Kasumi-1 (cell line): Measurements from ENCODE around the gene SLC2A13.
"Not testable (repeated sequence)": the region's sequence is repeated elsewhere in the genome, so short reads cannot be mapped to it uniquely, and the experiment has no call there.

ENCODE experiments used
- DNase-seq, 2 experiments: peaks; one replicate each; lab custom pipeline; 2025; lab: John Stamatoyannopoulos, UW

Gene SLC2A13

DNA sequence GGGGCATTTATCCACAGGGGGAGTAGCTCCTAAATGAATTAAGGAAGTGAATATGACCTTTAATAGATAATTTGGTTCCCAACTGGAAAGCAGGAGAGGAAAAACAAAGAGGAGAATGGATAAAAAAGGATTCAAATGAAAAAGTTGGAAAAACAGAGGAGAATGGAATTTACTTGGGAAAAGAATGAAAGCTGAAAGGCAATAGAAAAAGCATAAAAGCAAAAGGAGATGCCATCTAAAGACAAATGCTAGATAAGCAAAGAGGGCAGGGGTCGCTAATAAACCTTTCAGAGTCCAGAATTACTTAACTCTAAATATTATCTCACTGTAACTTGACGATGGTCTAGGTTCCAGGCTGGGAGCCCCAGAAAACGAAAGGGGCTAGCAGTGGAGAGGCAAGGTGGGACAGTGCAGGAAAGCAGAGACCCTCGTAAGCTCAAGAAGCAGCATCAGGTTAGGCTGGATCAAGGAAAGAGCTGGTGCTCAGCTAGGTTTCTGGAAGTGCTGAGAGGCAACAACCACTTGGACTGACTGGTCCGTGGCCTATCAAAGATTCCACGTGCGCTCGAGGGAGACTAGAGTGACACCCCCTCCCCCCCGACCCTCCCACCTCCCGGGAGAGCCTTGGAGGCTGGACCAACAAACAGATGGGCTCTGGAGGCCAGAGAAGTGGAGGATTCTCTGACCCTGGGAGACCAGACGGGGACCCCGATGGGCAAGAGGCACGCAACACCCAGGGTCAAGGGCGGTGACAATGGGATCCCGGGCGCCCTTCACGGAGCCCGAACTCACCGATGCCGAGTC is 1.2 kb downstream of the SLC2A13 start:
- DNase-seq: peak; percentile 10 to 33

DNA sequence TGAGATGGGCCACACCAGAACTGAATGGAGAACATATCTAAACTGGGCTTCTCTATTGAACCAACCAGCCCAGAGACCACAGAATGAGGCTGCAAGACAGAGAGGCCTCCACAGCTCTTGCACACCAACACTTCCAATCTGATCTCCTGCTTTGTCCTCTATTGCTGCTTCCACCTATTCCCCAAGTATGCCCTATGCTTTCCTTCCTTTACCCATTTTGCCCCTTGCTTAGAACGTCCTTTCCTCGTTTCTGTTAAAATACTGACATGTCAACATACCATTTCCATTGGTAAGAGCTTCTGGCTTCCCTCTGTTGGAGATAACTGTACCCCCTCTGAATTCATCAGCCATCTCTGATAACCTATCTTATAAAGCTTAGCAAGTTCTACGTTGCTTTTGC is 2.8 kb downstream of the SLC2A13 start:
- no peak for DNase-seq

DNA sequence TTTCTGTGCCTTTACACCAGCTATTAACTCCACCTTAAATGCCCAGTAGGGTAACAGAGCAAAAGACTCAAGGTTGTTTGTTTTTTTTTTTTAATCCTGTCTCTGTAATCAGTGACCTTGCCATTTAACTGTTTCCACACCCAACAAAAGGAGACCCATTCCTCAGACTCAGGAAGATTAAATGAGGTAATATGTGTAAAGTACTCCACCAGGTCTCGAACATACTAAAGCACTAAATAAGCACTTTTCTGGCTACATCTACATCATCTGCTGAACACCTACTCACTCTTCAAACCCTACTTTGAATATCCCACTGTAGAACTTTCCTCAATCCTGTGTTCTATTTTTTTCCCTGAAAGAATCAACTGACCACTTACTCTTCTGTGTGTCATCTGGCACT is 4.1 kb downstream of the SLC2A13 start:
- no peak for DNase-seq

DNA sequence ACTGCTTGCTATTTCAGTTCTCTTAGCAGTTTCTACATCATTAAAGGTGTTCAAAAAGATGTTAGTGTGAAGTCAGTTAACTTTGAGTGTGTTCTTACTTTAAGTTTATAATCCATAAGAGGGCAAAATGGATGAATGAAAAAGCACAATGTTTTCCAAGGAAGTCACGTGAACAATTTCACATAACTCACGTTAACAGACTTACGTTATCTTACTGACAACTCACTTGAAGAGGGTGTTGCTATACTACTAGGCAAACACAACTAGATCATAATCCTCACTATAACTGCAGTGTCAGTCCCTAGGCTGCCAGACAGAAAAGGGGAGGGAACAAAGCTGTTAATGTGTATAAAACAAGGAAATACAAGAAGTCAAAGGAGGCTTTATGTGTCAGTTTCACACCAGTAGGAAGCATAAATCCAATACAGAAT is 6.4 kb downstream of the SLC2A13 start:
- DNase-seq: peak in 1 of 2 experiments; percentile 40

DNA sequence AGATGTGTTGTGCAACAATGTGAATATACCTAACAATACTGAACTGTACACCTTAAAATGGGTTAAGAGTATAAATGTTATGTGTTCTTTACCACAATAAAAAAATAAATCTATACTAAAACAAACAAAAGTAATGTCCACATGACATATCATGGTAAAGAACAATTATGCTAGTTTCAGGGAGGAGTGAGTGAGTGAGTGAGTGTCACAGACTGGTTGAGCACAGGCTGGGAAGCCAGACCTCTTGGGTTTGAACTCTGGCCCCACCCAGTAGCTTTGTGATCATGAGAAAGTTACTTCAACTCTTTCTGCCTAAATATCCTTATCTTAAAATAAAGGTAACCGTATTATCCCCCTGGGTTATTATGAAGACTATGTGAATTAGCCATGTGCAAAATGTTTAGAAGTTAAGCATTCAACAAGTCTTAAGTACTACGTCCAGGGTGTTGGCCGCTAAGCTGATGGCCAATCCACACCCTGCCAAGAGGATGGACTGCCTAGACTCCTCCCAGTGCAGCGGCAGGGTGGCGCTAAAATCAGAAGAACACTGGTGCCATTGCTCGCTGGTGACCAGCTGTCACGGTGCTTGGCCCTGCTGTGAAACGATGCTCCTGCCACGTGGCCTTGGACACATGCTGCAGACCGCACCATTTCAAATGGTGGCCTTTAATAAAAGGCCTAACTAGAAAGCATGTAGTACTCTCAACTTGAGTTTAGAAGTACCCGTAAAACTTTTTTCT is 7.3 kb downstream of the SLC2A13 start:
- DNase-seq: no peak

DNA sequence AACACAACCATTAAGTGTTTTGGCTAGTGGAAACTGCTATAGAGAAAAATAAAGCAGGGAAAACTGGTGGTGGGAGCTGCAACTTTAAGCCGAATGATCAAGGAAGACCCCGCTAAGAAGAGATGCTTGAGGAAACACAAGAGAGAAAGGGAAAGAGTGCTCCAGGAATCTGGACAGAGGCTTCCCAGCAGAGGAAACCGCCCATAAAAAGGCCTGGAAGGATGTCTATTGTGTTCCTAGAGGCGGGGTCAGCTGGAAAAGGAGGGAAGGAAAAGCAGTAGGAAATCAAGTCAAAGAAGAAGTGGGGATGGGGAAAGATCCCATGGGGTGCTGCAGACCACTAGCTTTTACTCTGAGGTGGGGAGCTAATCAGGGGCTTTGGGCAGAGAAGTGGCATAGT is 12.4 kb downstream of the SLC2A13 start:
- no peak for DNase-seq

DNA sequence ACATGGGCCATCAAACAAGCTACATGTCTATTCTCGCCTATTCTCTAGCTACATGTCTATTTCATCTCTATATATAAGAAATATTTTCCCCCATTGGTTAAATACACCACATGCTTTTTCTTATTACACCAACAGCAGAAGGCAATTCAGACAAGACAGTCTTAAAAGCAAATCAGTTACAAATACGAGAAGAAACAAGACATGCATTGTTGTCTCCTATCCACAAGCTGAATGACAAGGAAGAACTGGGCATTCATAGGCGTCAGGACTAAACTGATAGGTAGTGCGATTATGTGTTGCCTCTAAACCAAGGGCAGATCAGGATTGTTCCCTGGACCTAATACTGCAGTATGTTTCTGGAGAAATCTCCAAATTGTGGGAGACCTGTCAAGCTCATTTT is 19.4 kb downstream of the SLC2A13 start:
- DNase-seq: no peak

DNA sequence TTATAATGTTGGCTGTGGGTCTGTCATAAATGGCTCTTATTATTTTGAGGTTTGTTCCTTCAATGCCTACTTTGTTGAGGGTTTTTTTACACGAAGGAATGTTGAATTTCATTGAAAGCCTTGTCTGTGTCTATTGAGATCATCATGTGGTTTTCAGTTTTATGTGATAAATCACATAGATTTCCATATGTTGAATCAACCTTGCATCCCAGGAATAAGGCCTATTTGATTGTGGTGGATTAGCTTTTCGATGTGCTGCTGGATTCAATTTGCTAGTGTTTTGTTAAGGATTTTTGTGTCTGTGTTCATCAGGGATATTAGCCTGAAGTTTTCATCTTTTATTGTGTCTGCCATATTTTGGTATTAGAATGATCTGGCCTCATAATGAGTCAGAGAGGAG is 27.6 kb downstream of the SLC2A13 start:
- DNase-seq: no peak

DNA sequence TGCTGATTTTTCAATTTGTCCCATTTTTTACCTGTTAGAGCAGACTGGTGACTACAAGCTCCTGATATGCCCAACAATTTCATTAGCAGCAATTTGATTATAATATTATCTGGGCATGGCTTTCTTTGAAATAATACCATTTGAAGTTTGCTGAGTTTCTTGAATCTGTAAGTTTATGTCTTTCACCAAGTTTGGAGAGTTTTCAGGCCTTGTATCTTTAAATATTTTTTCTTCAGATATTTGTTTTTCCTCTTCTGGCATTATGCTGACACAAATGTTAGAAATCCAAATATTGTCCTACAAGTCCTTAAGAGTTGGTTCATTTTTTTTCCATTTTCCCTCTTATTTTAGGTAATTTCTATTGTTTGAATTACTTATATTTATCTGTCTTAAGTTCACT is 30.4 kb downstream of the SLC2A13 start:
- DNase-seq: no peak

DNA sequence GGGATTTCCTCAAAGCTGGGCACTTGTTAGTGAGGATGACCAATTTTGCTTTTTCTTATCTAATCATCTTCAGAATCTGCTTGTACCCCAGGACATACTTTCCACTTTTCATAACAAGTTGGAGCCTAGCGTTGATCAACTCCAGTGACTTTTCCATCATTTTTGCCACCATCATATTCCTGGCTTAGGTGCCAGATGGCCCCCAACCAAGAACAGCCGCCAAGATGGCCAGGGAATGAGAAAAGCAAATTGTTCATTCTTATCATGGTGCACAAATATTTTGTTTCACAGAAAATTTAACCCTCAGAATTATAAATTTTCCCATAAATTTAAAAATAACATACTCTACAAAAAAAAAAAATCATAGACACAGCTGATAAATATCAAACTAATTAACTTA is 37.5 kb downstream of the SLC2A13 start:
- no peak for DNase-seq

DNA sequence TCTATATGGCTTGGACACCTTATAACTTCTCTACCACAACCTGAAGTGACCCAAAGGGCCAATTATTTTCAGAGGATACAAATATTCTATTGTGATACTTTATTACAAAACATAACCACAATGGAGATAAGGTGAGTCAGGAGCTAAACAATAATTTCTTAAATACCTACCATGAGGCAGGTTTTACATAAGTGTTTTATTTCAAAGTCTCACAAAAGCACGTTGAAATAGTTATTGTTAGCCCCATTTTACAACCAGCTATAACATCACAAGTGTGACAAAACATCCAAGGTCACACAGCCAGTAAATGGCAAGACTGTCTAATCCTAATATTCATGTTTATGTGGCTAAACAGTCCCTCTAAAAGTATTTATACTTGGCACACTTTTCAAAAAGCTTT is 40.2 kb downstream of the SLC2A13 start:
- DNase-seq: no peak

DNA sequence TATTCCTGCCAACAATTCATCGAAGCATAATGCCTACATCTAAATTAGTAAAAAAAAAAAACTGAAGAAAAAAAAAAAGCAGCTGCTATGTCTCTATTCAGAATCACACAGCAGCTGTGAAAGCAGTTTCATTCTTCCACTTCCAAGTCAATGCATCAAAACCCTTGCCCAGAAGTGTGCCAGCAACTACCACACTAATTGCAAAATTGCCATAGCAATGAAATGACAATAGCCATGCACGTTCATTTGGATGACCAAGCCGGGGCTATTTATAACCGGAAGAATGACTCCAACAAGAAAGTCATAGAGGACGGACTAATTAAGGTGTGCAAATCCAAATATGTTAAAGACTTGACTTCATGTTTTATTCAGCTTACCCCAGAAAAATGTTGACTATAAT is 42.5 kb downstream of the SLC2A13 start:
- DNase-seq: no peak

DNA sequence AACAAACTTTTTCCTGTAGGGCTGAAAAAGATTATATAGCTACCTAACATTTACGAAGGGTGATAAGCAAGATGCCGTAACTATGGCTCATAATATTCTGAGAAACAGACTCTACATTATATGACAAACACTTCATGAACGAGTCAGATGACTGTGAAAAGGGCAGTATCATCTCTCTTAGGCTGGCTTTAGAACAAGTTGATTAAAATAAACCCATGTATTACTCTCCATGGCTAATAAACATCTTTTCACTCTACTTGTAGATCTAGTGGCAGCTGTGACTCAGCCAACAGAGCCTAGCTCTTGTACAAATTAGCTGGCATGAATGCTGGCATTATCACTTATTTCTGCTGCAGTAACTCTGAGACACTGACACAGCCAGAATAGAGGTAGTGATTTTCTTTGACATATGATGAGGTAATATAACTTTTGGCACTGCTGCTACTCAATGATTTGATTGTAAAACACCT is 47.1 kb downstream of the SLC2A13 start:
- no peak for DNase-seq

DNA sequence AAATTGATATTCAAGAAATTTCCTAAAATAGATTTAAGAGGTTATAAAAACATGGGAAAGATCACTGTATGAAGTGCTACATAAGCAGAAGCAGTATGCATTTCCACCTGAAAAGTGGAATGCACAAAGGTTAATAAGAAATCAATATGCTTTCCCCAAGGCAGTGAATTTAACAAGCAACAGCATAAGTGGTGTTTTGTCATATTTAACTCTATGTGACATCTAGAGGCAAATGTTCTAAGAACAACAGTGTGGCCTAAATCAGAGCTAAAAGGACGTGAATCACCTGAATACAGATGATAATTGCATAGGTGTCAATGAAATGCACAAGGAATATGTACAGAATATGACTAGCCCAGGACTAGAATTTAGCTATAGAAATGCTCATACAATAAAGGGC is 49.5 kb downstream of the SLC2A13 start:
- DNase-seq: no peak

DNA sequence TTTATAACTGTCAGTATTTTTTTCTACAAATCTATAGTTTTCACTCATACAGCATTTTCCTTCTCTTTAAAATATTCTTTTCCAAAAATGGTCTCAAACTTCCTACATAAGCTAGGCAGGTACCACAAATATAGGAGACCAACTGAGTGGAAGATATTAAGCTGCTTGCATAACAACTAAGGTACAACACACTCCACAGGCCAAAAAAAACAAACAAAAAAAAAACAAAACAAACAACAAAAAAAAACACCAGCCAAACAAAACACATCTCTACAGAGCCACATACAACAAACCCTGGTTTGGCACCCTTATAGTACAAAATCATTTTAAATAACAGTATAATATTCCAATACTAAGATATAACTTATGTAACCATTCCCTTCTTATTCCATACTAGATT is 50.1 kb downstream of the SLC2A13 start:
- DNase-seq: no peak

DNA sequence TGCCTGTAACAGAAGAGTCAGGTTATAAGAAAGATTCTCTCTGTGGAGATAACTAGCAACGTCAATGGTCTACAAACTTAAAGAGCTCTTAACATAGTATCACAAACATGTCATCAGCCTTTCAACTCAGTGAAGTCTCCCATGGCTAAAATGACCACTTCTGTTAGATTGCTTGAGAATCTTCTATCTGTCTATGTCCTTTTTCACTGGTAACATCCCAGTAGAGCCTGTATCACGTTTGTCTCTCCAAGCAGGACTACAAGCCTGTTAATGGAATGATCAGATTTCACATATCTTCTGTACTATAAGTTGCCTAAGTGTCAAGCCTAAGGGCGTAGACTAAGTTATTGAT is 50.7 kb downstream of the SLC2A13 start:
- DNase-seq: no peak

DNA sequence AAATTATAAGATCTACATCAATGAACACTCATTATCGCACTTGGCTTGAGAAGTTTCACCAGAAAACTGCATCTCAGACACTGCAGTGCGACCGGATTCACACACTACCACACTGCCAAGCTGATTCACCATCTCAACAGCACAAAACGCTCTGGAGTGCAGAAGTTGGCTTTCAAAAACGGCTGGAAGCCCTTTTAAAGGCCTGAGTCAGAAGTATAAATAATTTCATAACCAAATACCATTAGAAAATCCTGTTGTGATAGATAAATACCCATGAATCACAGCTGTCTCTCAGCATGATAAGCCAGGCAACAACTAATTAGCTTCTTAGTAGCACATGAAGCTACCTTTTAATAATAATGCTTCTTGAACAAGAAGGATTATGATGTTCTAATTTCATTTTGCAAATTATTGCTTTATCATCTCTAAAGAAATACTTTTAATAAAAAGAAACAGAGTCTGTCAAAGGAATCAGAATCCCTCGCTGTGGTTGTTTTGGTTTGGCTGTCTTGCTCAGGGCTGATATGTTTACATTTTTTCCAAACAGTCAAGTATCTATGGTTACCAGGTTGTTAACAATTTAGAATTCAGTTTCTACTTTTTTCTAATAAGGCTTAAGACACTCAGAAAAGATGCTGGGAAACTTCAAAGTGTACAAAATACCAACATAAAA is 51.2 kb downstream of the SLC2A13 start:
- no peak for DNase-seq

DNA sequence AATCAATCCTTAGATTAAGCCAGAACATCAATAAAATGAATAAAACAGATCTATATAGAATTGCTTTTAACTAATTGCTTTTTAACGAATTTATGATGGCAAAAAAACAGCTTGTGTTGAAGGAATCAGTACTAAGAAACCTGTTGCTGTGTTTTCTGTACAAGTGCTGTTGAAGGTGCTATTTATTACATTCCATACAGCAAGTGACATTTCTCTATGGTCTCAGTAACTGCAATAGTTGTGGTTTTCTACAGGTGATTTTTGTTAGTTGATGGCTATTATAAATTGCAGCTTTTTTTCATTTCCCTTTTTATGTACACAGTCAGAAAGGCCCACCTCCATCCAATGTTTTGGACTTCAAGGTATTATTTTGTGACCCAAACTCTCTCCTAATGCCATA is 56.6 kb downstream of the SLC2A13 start:
- no peak for DNase-seq

DNA sequence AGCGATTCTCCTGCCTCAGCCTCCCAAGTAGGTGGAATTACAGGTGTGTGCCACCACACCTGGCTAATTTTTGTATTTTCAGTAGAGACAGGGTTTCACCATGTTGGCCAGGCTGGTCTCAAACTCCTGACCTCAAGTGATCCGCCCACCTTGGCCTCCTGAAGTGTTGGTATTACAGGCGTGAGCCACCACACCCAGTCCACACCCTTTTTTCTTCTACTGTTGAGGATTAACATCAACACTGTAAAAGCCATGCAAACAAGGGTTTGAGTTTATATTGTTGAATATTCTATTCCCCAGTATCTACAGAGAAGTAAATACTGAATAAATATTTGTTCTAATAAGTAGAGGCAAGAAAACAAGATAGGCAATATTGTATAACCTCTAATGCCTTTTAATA is 58.9 kb downstream of the SLC2A13 start:
- not testable (repeated sequence) for DNase-seq

DNA sequence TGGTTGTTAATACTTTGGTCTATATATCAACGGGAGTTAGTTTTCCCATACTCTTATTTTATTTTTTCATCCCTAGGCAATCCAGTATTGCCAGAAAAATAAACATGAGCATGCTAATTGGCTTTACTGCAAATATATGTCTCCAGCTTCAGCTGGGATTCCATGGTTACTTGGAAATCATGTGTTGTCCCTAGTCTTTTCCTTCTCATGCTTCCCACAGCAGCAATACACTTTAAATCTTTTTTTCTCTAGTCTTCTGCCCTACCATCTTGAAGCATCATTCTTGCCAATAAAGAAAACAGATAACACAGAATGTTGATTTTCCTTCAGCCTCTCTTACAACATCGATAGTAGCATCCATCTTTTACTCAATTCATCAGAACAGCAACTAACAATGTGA is 60.2 kb downstream of the SLC2A13 start:
- no peak for DNase-seq

DNA sequence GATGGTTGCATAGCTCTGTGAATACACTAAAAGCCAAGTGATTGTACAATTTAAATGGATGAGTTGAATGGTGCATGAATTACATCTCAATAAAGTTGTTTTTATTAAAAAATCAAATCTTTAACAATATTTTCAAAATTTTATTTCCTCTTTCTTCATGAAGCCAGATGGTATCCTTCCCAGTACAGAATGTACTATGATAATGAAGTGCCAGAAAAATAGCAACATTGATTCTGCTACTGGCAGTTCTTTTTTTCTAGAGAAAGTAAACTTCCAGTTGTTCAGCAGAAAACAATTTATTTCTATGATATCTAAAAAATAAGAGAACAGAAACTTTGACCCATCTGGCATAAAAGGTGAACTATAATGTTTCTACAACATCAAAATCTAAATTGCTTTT is 61.5 kb downstream of the SLC2A13 start:
- DNase-seq: no peak

DNA sequence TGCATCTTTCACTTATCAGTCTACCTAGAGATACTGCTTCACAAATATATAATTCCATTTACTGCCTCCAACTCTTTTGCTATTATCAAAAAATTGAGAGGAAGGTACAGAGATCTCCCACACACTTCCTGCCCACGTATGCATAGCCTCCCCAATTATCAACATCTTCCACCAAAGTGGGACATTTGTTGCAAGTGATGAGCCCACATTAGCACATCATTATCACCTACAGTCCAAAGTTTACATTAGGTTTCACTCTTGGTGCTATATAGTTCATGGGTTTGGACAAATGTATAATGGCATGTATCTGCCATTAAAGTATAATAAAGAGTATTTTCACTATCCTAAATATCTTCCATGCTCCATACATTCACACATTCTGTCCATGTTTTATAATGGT is 66.3 kb downstream of the SLC2A13 start:
- DNase-seq: no peak

DNA sequence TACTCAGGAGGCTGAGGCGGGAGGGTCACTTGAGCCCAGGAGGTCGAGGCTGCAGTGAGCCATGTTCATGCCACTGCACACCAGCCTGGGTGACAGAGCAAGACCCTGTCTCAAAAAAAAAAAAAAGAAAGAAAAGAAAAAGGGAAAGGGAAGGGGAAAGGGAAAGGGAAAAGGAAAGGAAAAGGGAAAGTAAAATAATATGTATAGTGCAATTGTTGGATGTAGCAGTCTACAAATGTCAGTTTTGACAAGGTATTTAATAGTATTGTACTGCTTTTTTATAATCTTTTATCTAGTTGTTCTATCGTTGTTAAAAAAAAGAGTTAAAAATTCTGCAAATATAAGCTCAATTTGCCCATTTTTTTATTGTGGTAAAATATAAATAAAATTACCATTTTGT is 67.3 kb downstream of the SLC2A13 start:
- DNase-seq: no peak
